Measurements from ENCODE around the gene FXR2.
"Not testable (repeated sequence)": the region's sequence is repeated elsewhere in the genome, so short reads cannot be mapped to it uniquely, and the experiment has no call there.

FXR2 gene

GRCh38 chr17:7644775-7645174, 30.1 kb upstream of the FXR2 start:
- TF ChIP-seq, protein P1, sequence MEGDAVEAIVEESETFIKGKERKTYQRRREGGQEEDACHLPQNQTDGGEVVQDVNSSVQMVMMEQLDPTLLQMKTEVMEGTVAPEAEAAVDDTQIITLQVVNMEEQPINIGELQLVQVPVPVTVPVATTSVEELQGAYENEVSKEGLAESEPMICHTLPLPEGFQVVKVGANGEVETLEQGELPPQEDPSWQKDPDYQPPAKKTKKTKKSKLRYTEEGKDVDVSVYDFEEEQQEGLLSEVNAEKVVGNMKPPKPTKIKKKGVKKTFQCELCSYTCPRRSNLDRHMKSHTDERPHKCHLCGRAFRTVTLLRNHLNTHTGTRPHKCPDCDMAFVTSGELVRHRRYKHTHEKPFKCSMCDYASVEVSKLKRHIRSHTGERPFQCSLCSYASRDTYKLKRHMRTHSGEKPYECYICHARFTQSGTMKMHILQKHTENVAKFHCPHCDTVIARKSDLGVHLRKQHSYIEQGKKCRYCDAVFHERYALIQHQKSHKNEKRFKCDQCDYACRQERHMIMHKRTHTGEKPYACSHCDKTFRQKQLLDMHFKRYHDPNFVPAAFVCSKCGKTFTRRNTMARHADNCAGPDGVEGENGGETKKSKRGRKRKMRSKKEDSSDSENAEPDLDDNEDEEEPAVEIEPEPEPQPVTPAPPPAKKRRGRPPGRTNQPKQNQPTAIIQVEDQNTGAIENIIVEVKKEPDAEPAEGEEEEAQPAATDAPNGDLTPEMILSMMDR (IDR thresholded peaks at IDR 0.05), result no peak
- no peak for DNase-seq
- H3K27me3 Mint-ChIP-seq (ENCODE audit: low read depth, poor library complexity), result peaks cover 27% of the 10 kb centered on the region
- no peak overlapping the region for H3K27ac Mint-ChIP-seq
- no peak overlapping the region for H3K4me3 Mint-ChIP-seq
- H3K9me3 Mint-ChIP-seq, result peaks cover 5% of the 10 kb centered on the region
- peaks cover 11% of the 10 kb centered on the region for H3K4me1 Mint-ChIP-seq
- H3K36me3 Mint-ChIP-seq (ENCODE audit: low read depth), result no peaks in the 10 kb centered on the region

- Mint-ChIP-seq H3K4me1 (peaks cover 12% of the 10 kb centered on the region), H3K27me3 (ENCODE audit: low read depth, poor library complexity) (peaks cover 20% of the 10 kb centered on the region), H3K27ac (peak overlapping the region; percentile 21)
- H3K4me3 Mint-ChIP-seq; DNase-seq; H3K36me3 Mint-ChIP-seq (ENCODE audit: low read depth); H3K9me3 Mint-ChIP-seq: not testable (repeated sequence)
Observed at GRCh38 chr17:7641635-7642034, 26.9 kb upstream of the FXR2 start.

GRCh38 chr17:7640783-7641182, 26.1 kb upstream of the FXR2 start:
- peaks cover 5% of the 10 kb centered on the region for H3K9me3 Mint-ChIP-seq
- DNase-seq, result no peak
- TF ChIP-seq, protein P1 (IDR thresholded peaks at IDR 0.05), result no peak
- H3K4me3 Mint-ChIP-seq, result no peak overlapping the region
- H3K36me3 Mint-ChIP-seq (ENCODE audit: low read depth), result no peaks in the 10 kb centered on the region
- H3K4me1 Mint-ChIP-seq, result peaks cover 20% of the 10 kb centered on the region
- H3K27ac Mint-ChIP-seq, result no peak overlapping the region
- peaks cover 20% of the 10 kb centered on the region for H3K27me3 Mint-ChIP-seq (ENCODE audit: low read depth, poor library complexity)

DNA sequence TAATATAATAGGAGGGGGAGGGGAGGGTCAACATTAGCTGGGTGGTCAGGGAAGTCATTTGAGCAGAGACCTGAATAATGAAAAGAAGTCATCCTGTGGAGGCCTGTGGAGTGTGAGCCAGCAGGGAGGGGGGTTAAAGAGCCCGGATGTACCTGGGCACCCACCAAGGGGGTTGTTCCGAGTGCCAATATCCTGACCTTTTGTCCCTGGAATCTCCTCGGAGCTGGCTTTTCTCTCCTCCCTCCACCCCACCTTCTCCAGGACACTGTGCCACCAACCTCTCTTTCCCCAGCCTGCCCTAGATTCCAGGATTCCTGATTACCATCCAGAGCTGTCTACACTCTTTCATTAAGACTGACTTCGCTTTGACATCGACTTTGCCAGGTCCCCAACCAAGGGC, 21.5 kb upstream of the FXR2 start:
- DNase-seq, result no peak
- Mint-ChIP-seq H3K36me3 (ENCODE audit: low read depth) (no peaks in the 10 kb centered on the region), H3K4me3 (no peak overlapping the region), H3K9me3 (no peaks in the 10 kb centered on the region), H3K27ac (peak overlapping the region; percentile 54), H3K27me3 (ENCODE audit: low read depth, poor library complexity) (peaks cover 11% of the 10 kb centered on the region), H3K4me1 (peaks cover 41% of the 10 kb centered on the region)
- TF ChIP-seq, protein P1 (IDR thresholded peaks at IDR 0.05), result no peak

DNA sequence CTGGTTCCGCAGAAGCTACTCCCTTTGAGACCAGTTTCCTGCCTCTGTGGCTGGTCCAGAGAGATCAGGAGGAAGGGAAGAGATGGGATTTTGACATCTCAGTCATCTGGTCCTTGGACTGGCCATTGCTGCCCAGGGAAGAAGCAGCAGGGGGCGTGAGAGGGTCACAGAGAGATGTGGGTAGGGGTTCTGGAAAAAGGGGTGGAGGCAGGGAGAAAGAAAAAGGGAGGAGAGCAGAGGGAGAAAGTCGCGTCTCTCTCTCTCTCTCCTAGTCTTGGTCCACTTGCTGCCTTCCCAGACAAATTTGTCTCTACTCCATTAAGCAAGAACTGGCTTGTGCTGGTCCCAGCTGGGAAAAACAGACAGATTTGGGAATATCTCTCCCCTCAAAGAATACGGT, 19.7 kb upstream of the FXR2 start:
- H3K4me1 Mint-ChIP-seq, result peaks cover 57% of the 10 kb centered on the region
- H3K36me3 Mint-ChIP-seq (ENCODE audit: low read depth), result no peaks in the 10 kb centered on the region
- no peak overlapping the region for H3K4me3 Mint-ChIP-seq
- H3K9me3 Mint-ChIP-seq, result no peaks in the 10 kb centered on the region
- peaks cover 6% of the 10 kb centered on the region for H3K27me3 Mint-ChIP-seq (ENCODE audit: low read depth, poor library complexity)
- H3K27ac Mint-ChIP-seq, result no peak overlapping the region
- TF ChIP-seq, protein P1 (IDR thresholded peaks at IDR 0.05), result peak; percentile 68
- peak; percentile 84 for DNase-seq

DNA sequence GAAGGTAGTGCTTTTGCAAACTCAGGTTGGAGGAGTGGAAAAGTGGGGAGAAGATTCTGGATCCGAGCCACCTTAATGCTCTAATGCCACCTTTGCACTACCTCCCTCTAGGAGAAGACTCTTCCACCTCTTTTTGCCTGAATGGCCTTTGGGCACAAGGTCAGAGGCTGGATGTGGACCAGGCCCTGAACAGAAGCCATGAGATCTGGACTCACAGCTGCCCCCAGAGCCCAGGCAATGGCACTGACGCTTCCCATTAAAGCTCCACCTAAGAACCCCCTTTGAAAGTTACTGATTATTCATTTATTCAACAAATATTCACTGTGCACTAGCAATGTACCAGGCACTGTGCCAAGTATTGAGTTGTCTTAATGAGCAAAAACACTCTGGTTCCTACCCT, 18.4 kb upstream of the FXR2 start:
- no peaks in the 10 kb centered on the region for H3K9me3 Mint-ChIP-seq
- DNase-seq, result no peak
- peaks cover 58% of the 10 kb centered on the region for H3K4me1 Mint-ChIP-seq
- TF ChIP-seq, protein P1 (IDR thresholded peaks at IDR 0.05), result no peak
- peaks cover 2% of the 10 kb centered on the region for H3K27me3 Mint-ChIP-seq (ENCODE audit: low read depth, poor library complexity)
- no peak overlapping the region for H3K4me3 Mint-ChIP-seq
- H3K27ac Mint-ChIP-seq, result peak overlapping the region; percentile 72
- H3K36me3 Mint-ChIP-seq (ENCODE audit: low read depth), result no peaks in the 10 kb centered on the region

All from nephron progenitor cell (in vitro differentiated cells).